ENCODE results near the gene GON7. TPM values are rescaled to one million over a fixed set of nuclear protein-coding genes. Genes with fewer than 3 reads are reported as not detected.
"Not testable (repeated sequence)": the region's sequence is repeated elsewhere in the genome, so short reads cannot be mapped to it uniquely, and the experiment has no call there.

Gene GON7
- total and polyA plus RNA-seq, 8 donors: 2.9 to 36.0 (median 16.9) TPM

GRCh38 chr14:93245764-93246420 is 39.0 kb upstream of the GON7 start:
- H3K4me3 ChIP-seq: no peak overlapping the region
- no peaks in the 10 kb centered on the region for H3K27me3 ChIP-seq
- no peak overlapping the region for H3K27ac ChIP-seq
- intact Hi-C loops (cut with DNase I; ENCODE audit: low total_unique reads): no loop called here
- H3K9me3 ChIP-seq: no peaks in the 10 kb centered on the region
- H3K36me3 ChIP-seq: peaks cover 50 to 100% (median 97%) of the 10 kb centered on the region in 4 donors
- 78 to 91% (median 85%) methylated on average over 7 to 10 of the region's 10 CpGs for WGBS, 5 donors
- H3K4me1 ChIP-seq: no peaks in the 10 kb centered on the region
- TF ChIP-seq, protein P1, sequence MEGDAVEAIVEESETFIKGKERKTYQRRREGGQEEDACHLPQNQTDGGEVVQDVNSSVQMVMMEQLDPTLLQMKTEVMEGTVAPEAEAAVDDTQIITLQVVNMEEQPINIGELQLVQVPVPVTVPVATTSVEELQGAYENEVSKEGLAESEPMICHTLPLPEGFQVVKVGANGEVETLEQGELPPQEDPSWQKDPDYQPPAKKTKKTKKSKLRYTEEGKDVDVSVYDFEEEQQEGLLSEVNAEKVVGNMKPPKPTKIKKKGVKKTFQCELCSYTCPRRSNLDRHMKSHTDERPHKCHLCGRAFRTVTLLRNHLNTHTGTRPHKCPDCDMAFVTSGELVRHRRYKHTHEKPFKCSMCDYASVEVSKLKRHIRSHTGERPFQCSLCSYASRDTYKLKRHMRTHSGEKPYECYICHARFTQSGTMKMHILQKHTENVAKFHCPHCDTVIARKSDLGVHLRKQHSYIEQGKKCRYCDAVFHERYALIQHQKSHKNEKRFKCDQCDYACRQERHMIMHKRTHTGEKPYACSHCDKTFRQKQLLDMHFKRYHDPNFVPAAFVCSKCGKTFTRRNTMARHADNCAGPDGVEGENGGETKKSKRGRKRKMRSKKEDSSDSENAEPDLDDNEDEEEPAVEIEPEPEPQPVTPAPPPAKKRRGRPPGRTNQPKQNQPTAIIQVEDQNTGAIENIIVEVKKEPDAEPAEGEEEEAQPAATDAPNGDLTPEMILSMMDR (IDR thresholded peaks at IDR 0.05): no peak
- TF ChIP-seq EP300 (IDR thresholded peaks at IDR 0.05) (no peak), POLR2AphosphoS5 (IDR thresholded peaks at IDR 0.05) (no peak), POLR2A (IDR thresholded peaks at IDR 0.05) (no peak)
- DNase-seq: no peak

- H3K27ac ChIP-seq: no peak overlapping the region
- 87 to 92% (median 89%) methylated on average over 3 of the region's 3 CpGs for WGBS, 5 donors
- H3K4me1 ChIP-seq: no peaks in the 10 kb centered on the region
- H3K4me3 ChIP-seq: no peak overlapping the region
- peaks cover 37 to 63% (median 61%) of the 10 kb centered on the region in 4 donors for H3K36me3 ChIP-seq
- intact Hi-C loops (cut with DNase I; ENCODE audit: low total_unique reads): no loop called here
- H3K27me3 ChIP-seq: no peaks in the 10 kb centered on the region
- DNase-seq: no peak
- H3K9me3 ChIP-seq: no peaks in the 10 kb centered on the region
- TF ChIP-seq, protein P1 (IDR thresholded peaks at IDR 0.05): no peak
- no peak for TF ChIP-seq POLR2A (IDR thresholded peaks at IDR 0.05)
- no peak for TF ChIP-seq EP300 (IDR thresholded peaks at IDR 0.05)
- no peak for TF ChIP-seq POLR2AphosphoS5 (IDR thresholded peaks at IDR 0.05)
These were observed 33.8 kb upstream of the GON7 start for GRCh38 chr14:93240678-93241000.

GRCh38 chr14:93239869-93240677 is 33.2 kb upstream of the GON7 start:
- Histone ChIP-seq H3K4me3 (no peak overlapping the region), H3K27me3 (no peaks in the 10 kb centered on the region), H3K9me3 (no peaks in the 10 kb centered on the region), H3K36me3 (peaks cover 31 to 57% (median 55%) of the 10 kb centered on the region in 4 donors), H3K4me1 (no peaks in the 10 kb centered on the region), H3K27ac (no peak overlapping the region)
- intact Hi-C loops (cut with DNase I; ENCODE audit: low total_unique reads): no loop called here
- 89 to 97% (median 94%) methylated on average over 25 of the region's 25 CpGs for WGBS, 5 donors
- no peak for DNase-seq
- no peak for TF ChIP-seq EP300 (IDR thresholded peaks at IDR 0.05)
- TF ChIP-seq POLR2AphosphoS5 (IDR thresholded peaks at IDR 0.05): no peak
- TF ChIP-seq, protein P1 (IDR thresholded peaks at IDR 0.05): no peak
- no peak for TF ChIP-seq POLR2A (IDR thresholded peaks at IDR 0.05)

DNA sequence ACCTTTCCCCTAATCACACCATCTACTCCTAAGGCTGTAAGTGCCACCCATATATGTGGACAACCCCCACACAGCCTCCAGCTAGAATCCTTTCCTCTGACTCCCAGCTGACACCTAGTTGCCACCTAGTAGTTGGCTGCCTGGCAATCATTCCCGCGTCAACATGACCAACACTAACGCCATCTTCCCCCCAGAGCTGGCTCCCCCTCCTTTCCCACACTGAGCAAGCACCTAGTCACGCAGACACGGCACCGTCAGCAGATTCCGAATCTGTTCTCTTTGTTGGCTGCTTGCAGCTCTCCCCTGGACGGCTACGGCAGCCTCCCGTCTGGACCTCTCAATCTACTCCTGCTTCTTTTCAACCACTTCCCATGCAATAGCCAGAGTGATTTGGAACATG is 27.9 kb upstream of the GON7 start:
- peak in 1 of 2 donors; percentile 40 for DNase-seq
- H3K4me3 ChIP-seq: no peak overlapping the region
- no peak overlapping the region for H3K27ac ChIP-seq
- WGBS, 5 donors: 36 to 46% (median 43%) methylated on average over 10 of the region's 10 CpGs
- H3K27me3 ChIP-seq: peaks cover 0 to 5% (median 0%) of the 10 kb centered on the region in 3 donors
- no peaks in the 10 kb centered on the region for H3K9me3 ChIP-seq
- peaks cover 6 to 17% (median 8%) of the 10 kb centered on the region in 4 donors for H3K4me1 ChIP-seq
- TF ChIP-seq POLR2AphosphoS5 (IDR thresholded peaks at IDR 0.05): no peak
- TF ChIP-seq POLR2A (IDR thresholded peaks at IDR 0.05): no peak
- no peak for TF ChIP-seq EP300 (IDR thresholded peaks at IDR 0.05)
- TF ChIP-seq, protein P1 (IDR thresholded peaks at IDR 0.05): no peak
- H3K36me3 ChIP-seq: peaks cover 0 to 4% (median 4%) of the 10 kb centered on the region in 4 donors
- intact Hi-C loops (cut with DNase I; ENCODE audit: low total_unique reads): no loop called here

DNA sequence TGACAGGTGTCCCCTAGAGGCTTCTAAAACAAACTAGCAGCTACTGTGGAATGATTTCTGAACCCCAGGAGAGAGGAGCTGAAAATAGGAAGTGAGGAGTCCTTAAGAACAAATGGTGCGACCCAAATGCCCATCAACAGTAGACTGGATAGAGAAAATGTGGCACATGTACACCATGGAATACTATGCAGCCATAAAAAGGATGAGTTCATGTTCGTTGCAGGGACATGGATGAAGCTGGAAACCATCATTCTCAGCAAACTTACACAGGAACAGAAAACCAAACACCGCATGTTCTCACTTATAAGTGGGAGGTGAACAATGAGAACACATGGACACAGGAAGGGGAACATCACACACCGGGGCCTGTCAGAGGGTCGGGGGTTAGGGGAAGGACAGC is 26.2 kb upstream of the GON7 start:
- H3K27ac ChIP-seq; H3K27me3 ChIP-seq; H3K9me3 ChIP-seq; intact Hi-C loops (cut with DNase I; ENCODE audit: low total_unique reads); DNase-seq; H3K4me3 ChIP-seq: not testable (repeated sequence)
- 80 to 94% (median 89%) methylated on average over 5 of the region's 5 CpGs for WGBS, 5 donors
- peaks cover 6 to 17% (median 8%) of the 10 kb centered on the region in 4 donors for H3K4me1 ChIP-seq
- peaks cover 1 to 17% (median 16%) of the 10 kb centered on the region in 4 donors for H3K36me3 ChIP-seq

Data from stomach (tissue), 9 donors.